Tibial nerve (tissue), 4 donors: ENCODE measurements around the gene NOSIP. TPM values are rescaled to one million over a fixed set of nuclear protein-coding genes. Genes with fewer than 3 reads are reported as not detected.

ENCODE experiments used
- DNase-seq, 2 donors: peaks; one replicate each; pipeline ENCODE4 v3.0.0-alpha.2; 2019; ENCODE audit warnings: low spot score in 2 of 2
- H3K27ac ChIP-seq, 4 donors: fragments of 200-600 bp; sonication (generic) in 3 of 4; one replicate each; pipeline ENCODE4 v1.5.1; 2017 to 2019; ENCODE audit warnings: mild to moderate bottlenecking in 1 of 4
- H3K27me3 ChIP-seq, 2 donors: fragments of 200-600 bp; sonication (generic) in 1 of 2; one replicate each; pipeline versions ENCODE4 v1.5.1 to v1.6.0; 2017 to 2019
- H3K36me3 ChIP-seq, 3 donors: fragments of 200-600 bp; sonication (generic); one replicate each; pipeline ENCODE4 v1.5.1; 2018 to 2019
- H3K4me1 ChIP-seq, 4 donors: fragments of 200-600 bp; sonication (generic) in 3 of 4; one replicate each; pipeline ENCODE4 v1.5.1; 2017 to 2019
- H3K4me3 ChIP-seq, 4 donors: fragments of 200-600 bp; sonication (generic) in 3 of 4; one replicate each; pipeline ENCODE4 v1.5.1; 2017 to 2019; ENCODE audit warnings: mild to moderate bottlenecking in 1 of 4, moderate library complexity in 1 of 4
- H3K9me3 ChIP-seq, 4 donors: fragments of 200-600 bp; sonication (generic) in 3 of 4; one replicate each; pipeline ENCODE4 v1.5.1; 2017 to 2019
- EP300 ChIP-seq, 2 donors: sonication (generic); formaldehyde crosslinking; IDR thresholded peaks; one replicate each; pipeline ENCODE4 v1.6.1; 2017; ENCODE audit warnings: antibody characterized with exemption in 2 of 2, mild to moderate bottlenecking in 1 of 2
- POLR2A ChIP-seq, 2 donors: fragments of 450-650 bp; IDR thresholded peaks; one replicate each; pipeline ENCODE4 v1.6.1; 2017; ENCODE audit warnings: antibody characterized with exemption in 2 of 2, mild to moderate bottlenecking in 2 of 2, moderate library complexity in 2 of 2
- WGBS, 2 donors: methylation state at CpG; one replicate each; pipeline ENCODE4 v1.1.5; 2018; 5-methylcytosine and 5-hydroxymethylcytosine counted together
- small RNA-seq: library from RNA; depleted of rRNA; stranded (forward); fragments of <200 nt; gene quantifications from one replicate; pipeline ENCODE3, GENCODE V24; 2016
- total RNA-seq, 4 donors: library from RNA; depleted of rRNA; stranded (reverse); fragments of >200 nt; gene quantifications; one replicate each; pipeline ENCODE4 v1.1.0, GENCODE V29; 2016
- TF ChIP-seq, protein P1 (sequence below), 5 experiments: fragments of 200-600 bp in 3 of 5; fragments of 450-650 bp in 2 of 5; sonication (generic) in 3 of 5; IDR thresholded peaks; one replicate each; pipeline ENCODE4 v1.5.1; 2016 to 2019; ENCODE audit warnings: antibody characterized with exemption in 5 of 5, mild to moderate bottlenecking in 3 of 5, moderate library complexity in 2 of 5

The NOSIP gene
- total RNA-seq, 4 donors from 2014 or later: 43.0 to 83.1 (median 71.9) TPM

DNA sequence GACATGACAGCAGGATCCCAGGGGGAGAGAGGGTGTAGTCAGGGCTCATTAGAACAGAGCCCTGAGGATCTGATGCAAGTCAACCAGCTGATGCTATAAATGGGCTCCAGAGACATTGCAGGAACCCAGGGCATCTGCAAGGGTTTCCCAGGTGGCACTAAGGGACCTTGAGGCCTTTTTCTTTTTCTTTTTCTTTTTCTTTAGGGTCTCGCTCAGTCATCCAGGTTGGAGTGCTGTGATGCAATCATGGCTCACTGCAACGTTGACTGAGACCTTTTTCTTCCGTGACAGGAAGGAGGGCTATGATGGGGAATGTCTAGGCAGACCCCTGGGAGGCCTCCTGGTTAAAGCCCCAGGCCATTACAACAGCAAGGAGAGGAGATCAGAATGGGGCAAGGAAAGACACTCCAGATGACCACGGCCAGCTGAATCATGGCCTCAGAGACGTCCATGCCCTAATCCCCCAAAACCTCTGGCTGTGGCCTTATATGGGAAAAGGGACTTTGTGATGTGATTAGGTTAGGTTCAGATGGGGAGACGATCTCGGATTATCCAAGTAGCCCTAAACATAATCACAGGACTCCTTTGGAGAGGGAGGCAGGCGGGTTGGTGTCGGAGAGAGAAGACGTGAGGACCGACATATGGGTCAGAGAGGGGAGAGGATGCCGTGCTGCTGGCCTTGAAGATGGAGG, 72.4 kb downstream of the NOSIP start:
- H3K36me3 ChIP-seq: no peaks in the 10 kb centered on the region
- 76 to 77% methylated on average over 12 of the region's 12 CpGs for WGBS, 2 donors
- no peaks in the 10 kb centered on the region for H3K27me3 ChIP-seq
- no peak overlapping the region for H3K4me3 ChIP-seq
- DNase-seq: no peak
- H3K9me3 ChIP-seq: no peaks in the 10 kb centered on the region
- H3K4me1 ChIP-seq: peaks cover 0 to 27% (median 14%) of the 10 kb centered on the region in 4 donors
- H3K27ac ChIP-seq: no peak overlapping the region
- no peak for TF ChIP-seq POLR2A (IDR thresholded peaks at IDR 0.05)
- TF ChIP-seq EP300 (IDR thresholded peaks at IDR 0.05): no peak
- TF ChIP-seq, protein P1, sequence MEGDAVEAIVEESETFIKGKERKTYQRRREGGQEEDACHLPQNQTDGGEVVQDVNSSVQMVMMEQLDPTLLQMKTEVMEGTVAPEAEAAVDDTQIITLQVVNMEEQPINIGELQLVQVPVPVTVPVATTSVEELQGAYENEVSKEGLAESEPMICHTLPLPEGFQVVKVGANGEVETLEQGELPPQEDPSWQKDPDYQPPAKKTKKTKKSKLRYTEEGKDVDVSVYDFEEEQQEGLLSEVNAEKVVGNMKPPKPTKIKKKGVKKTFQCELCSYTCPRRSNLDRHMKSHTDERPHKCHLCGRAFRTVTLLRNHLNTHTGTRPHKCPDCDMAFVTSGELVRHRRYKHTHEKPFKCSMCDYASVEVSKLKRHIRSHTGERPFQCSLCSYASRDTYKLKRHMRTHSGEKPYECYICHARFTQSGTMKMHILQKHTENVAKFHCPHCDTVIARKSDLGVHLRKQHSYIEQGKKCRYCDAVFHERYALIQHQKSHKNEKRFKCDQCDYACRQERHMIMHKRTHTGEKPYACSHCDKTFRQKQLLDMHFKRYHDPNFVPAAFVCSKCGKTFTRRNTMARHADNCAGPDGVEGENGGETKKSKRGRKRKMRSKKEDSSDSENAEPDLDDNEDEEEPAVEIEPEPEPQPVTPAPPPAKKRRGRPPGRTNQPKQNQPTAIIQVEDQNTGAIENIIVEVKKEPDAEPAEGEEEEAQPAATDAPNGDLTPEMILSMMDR (IDR thresholded peaks at IDR 0.05): no peak

DNA sequence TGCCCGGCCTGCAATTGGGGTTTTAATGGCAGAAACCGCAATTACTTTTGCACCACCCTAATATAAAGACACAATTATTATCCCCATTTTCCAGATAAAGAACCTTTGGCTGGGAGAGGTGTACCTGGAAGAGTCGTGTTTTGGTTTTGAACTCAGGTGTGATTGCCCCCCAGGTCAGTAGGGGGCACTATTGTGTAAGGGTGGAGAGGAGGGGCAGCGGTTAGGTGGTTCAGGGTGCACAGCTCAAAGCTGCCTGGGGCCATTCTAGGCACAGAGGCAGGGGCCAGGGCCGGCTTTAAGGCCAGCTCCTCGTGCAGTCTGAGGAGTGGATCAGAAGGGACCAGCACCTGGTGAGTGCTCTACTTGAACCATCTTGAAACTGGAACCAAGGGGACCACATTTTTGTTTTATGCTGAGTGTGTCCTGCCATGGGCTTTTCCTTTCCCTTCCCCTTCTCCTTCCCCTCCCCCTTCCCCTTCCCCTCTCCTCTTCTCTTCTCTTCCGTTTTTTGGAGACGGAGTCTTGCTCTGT, 73.7 kb downstream of the NOSIP start:
- no peaks in the 10 kb centered on the region for H3K36me3 ChIP-seq
- DNase-seq: peak in 1 of 2 donors; percentile 59
- no peaks in the 10 kb centered on the region for H3K9me3 ChIP-seq
- H3K27me3 ChIP-seq: no peaks in the 10 kb centered on the region
- TF ChIP-seq EP300 (IDR thresholded peaks at IDR 0.05): no peak
- TF ChIP-seq, protein P1 (IDR thresholded peaks at IDR 0.05): peak; percentile 65 to 69 (median 66)
- 32 to 40% methylated on average over 8 of the region's 8 CpGs for WGBS, 2 donors
- H3K4me1 ChIP-seq: peaks cover 0 to 23% (median 7%) of the 10 kb centered on the region in 4 donors
- H3K27ac ChIP-seq: no peak overlapping the region
- no peak overlapping the region for H3K4me3 ChIP-seq

Small RNAs within 50 kb of the gene (small RNA-seq; reads per million reads assigned to genes)
- gene RF00019: not detected

Other genes with a start within 250 kb of the NOSIP start
- 10 to 100 TPM in 3 of 4 donors, 1 to 10 TPM in 1; 9.8 to 18.6 (median 15.8) TPM for gene CD37, start 245.2 kb downstream of the NOSIP start, total RNA-seq
- gene TEAD2, start 218.1 kb downstream of the NOSIP start, total RNA-seq: 10 to 100 TPM; 17.8 to 39.0 (median 21.4) TPM
- gene DKKL1, start 216.7 kb downstream of the NOSIP start, total RNA-seq: not detected
- gene KASH5, start 192.3 kb downstream of the NOSIP start, total RNA-seq: not detected
- not detected for gene PTH2, start 157.1 kb downstream of the NOSIP start, total RNA-seq
- not detected for gene GFY, start 155.2 kb downstream of the NOSIP start, total RNA-seq
- gene SLC17A7, start 139.0 kb downstream of the NOSIP start, total RNA-seq: 1 to 10 TPM; 2.4 to 7.1 (median 6.2) TPM
- gene PIH1D1, start 128.7 kb downstream of the NOSIP start, total RNA-seq: 100 to 1,000 TPM in 3 of 4 donors, 10 to 100 TPM in 1; 85.0 to 128 (median 110) TPM
- 10 to 100 TPM; 33.9 to 70.5 (median 63.5) TPM for gene ALDH16A1, start 127.3 kb downstream of the NOSIP start, total RNA-seq
- 10 to 100 TPM in 2 of 4 donors, 1 to 10 TPM in 2; 3.6 to 13.8 (median 8.4) TPM for gene FLT3LG, start 106.3 kb downstream of the NOSIP start, total RNA-seq
- gene RPL13A, start 92.9 kb downstream of the NOSIP start, total RNA-seq: 1,000 to 10,000 TPM; 3,111 to 3,948 (median 3,333) TPM
- gene RPS11, start 84.1 kb downstream of the NOSIP start, total RNA-seq: 1,000 to 10,000 TPM; 3,554 to 5,283 (median 4,154) TPM
- gene FCGRT, start 67.9 kb downstream of the NOSIP start, total RNA-seq: 100 to 1,000 TPM; 231 to 410 (median 298) TPM
- 100 to 1,000 TPM in 1 of 4 donors, 10 to 100 TPM in 3; 37.9 to 162 (median 49.9) TPM for gene RCN3, start 52.6 kb downstream of the NOSIP start, total RNA-seq
- under 1 TPM in 3 of 4 donors, not detected in 1; 0.42 to 0.78 (median 0.44) TPM for gene PRRG2, start 760 bp upstream of the NOSIP start, total RNA-seq
- gene PRR12, start 10.6 kb upstream of the NOSIP start, total RNA-seq: 10 to 100 TPM; 11.6 to 32.7 (median 18.1) TPM
- 100 to 1,000 TPM in 3 of 4 donors, 10 to 100 TPM in 1; 81.6 to 190 (median 162) TPM for gene RRAS, start 59.6 kb upstream of the NOSIP start, total RNA-seq
- 10 to 100 TPM; 20.1 to 53.7 (median 31.1) TPM for gene SCAF1, start 61.7 kb upstream of the NOSIP start, total RNA-seq
- 10 to 100 TPM; 41.4 to 85.2 (median 72.4) TPM for gene IRF3, start 85.3 kb upstream of the NOSIP start, total RNA-seq
- 1 to 10 TPM; 4.7 to 6.8 (median 5.8) TPM for gene BCL2L12, start 85.4 kb upstream of the NOSIP start, total RNA-seq
- 100 to 1,000 TPM; 106 to 147 (median 132) TPM for gene PRMT1, start 96.7 kb upstream of the NOSIP start, total RNA-seq
- gene ADM5, start 109.0 kb upstream of the NOSIP start, total RNA-seq: 1 to 10 TPM in 2 of 4 donors, not detected in 2; 1.5 to 4.3 TPM
- 1 to 10 TPM in 3 of 4 donors, under 1 TPM in 1; 0.44 to 4.1 (median 2.2) TPM for gene CPT1C, start 110.6 kb upstream of the NOSIP start, total RNA-seq
- 1 to 10 TPM; 1.1 to 2.5 (median 1.6) TPM for gene TSKS, start 182.8 kb upstream of the NOSIP start, total RNA-seq
- 100 to 1,000 TPM in 2 of 4 donors, 10 to 100 TPM in 2; 92.9 to 117 (median 104) TPM for gene AP2A1, start 186.4 kb upstream of the NOSIP start, total RNA-seq
- gene FUZ, start 232.7 kb upstream of the NOSIP start, total RNA-seq: 10 to 100 TPM; 19.0 to 31.7 (median 26.8) TPM
- gene MED25, start 237.7 kb upstream of the NOSIP start, total RNA-seq: 10 to 100 TPM; 26.2 to 54.0 (median 29.4) TPM